Endothelial cell of umbilical vein (primary cell): Measurements from ENCODE around the gene CACNA2D3. TPM values are rescaled to one million over a fixed set of nuclear protein-coding genes. Genes with fewer than 3 reads are reported as not detected.

Experiments used
- BruUV-seq: library from RNA; stranded (reverse); fragments of 400-500 nt; replicated peaks from 2 replicates; lab custom pipeline; 2021; lab: Mats Ljungman, UMichigan
- CTCF ChIA-PET: fragments of 300-600, 350-600 bp; sonication (Branson Sonifier 250); formaldehyde crosslinking; loops from one replicate; lab custom pipeline; 2021; ENCODE audit warnings: antibody characterized with exemption, inconsistent platforms; lab: Charles Lee
- POLR2A ChIA-PET: fragments of 300-600, 350-600 bp; sonication (Branson Sonifier 250); formaldehyde crosslinking; loops from one replicate; lab custom pipeline; 2021; ENCODE audit warnings: antibody characterized with exemption, inconsistent platforms; lab: Charles Lee
- DNase-seq: peaks from one replicate; pipeline ENCODE4 v3.0.0-alpha.2; 2011; ENCODE audit warnings: low read depth, low spot score
- FAIRE-seq: peaks from 2 replicates; lab custom pipeline; 2011; peaks lifted over from hg19 to GRCh38; lab: Jason Lieb, UNC
- H2AFZ ChIP-seq: 2 replicates; pipeline ENCODE4 v1.6.0; 2012; ENCODE audit warnings: low read depth, low read length, control low read depth, inconsistent platforms
- H3K27ac ChIP-seq: 2 replicates; pipeline ENCODE4 v1.5.1; 2011; ENCODE audit warnings: low read depth, mild to moderate bottlenecking, control low read depth, low read length, moderate library complexity; ENCODE audit not compliant: insufficient read depth
- H3K27me3 ChIP-seq, 2 experiments: 2 replicates each; pipeline versions ENCODE4 v1.6.0 to v1.6.1; 2011; ENCODE audit warnings: low read length in 2 of 2, mixed read lengths in 1 of 2; ENCODE audit not compliant: control insufficient read depth in 2 of 2, insufficient read depth in 2 of 2
- H3K36me3 ChIP-seq, 2 experiments: 2 replicates in 1 of 2; 3 replicates in 1 of 2; pipeline ENCODE4 v1.5.1; 2011; ENCODE audit warnings: low read length in 2 of 2, mild to moderate bottlenecking in 1 of 2, moderate library complexity in 1 of 2; ENCODE audit not compliant: control insufficient read depth in 2 of 2, insufficient read depth in 2 of 2; ENCODE audit errors: extremely low read depth in 1 of 2
- H3K4me1 ChIP-seq: 3 replicates; pipeline ENCODE4 v1.5.1; 2011; ENCODE audit warnings: mild to moderate bottlenecking, low read length; ENCODE audit not compliant: control insufficient read depth, insufficient read depth; ENCODE audit errors: extremely low read depth
- H3K4me2 ChIP-seq: 2 replicates; pipeline ENCODE4 v1.6.1; 2011; ENCODE audit warnings: low read length, control low read depth, mixed read lengths; ENCODE audit not compliant: insufficient read depth
- H3K4me3 ChIP-seq, 3 experiments: fragments of 200-600 bp in 1 of 3; sonication (generic), shearing (Covaris generic) in 1 of 3; replicated peaks in 1 of 3; 2 replicates each; pipeline ENCODE4 v1.5.1; 2011 to 2016; ENCODE audit warnings: control low read depth in 3 of 3, low read length in 3 of 3, mild to moderate bottlenecking in 2 of 3, inconsistent platforms in 1 of 3, low read depth in 1 of 3, moderate library complexity in 1 of 3; ENCODE audit not compliant: insufficient read depth in 1 of 3
- H3K79me2 ChIP-seq: 2 replicates; pipeline ENCODE4 v1.6.0; 2012; ENCODE audit warnings: low read length, inconsistent platforms; ENCODE audit not compliant: control insufficient read depth, insufficient read depth
- H3K9ac ChIP-seq: replicated peaks from 2 replicates; pipeline ENCODE3; 2011; ENCODE audit warnings: low read length, control low read depth; ENCODE audit not compliant: insufficient read depth; ENCODE audit errors: extremely low read depth
- H3K9me1 ChIP-seq: replicated peaks from 3 replicates; pipeline ENCODE4 v1.6.0; 2011; ENCODE audit warnings: mild to moderate bottlenecking, low read length; ENCODE audit not compliant: control insufficient read depth, insufficient read depth; ENCODE audit errors: extremely low read depth
- H3K9me3 ChIP-seq: replicated peaks from 2 replicates; pipeline ENCODE4 v1.5.1; 2012; ENCODE audit warnings: low read length, inconsistent platforms; ENCODE audit not compliant: control insufficient read depth, insufficient read depth
- H4K20me1 ChIP-seq: replicated peaks from 2 replicates; pipeline ENCODE3; 2011; ENCODE audit warnings: mild to moderate bottlenecking, low read length; ENCODE audit not compliant: control insufficient read depth, insufficient read depth; ENCODE audit errors: extremely low read depth
- CTCF ChIP-seq, 2 donors: IDR thresholded peaks; 1 replicate in 1 of 2; 2 replicates in 1 of 2; pipeline ENCODE4 v1.5.1; 2011; ENCODE audit warnings: low read length in 2 of 2, mild to moderate bottlenecking in 2 of 2, moderate library complexity in 2 of 2, control low read depth in 1 of 2, inconsistent platforms in 1 of 2, low read depth in 1 of 2; ENCODE audit not compliant: insufficient read depth in 1 of 2; ENCODE audit errors: extremely low read depth in 1 of 2
- EZH2 ChIP-seq: IDR thresholded peaks from 2 replicates; pipeline ENCODE4 v1.6.1; 2012; ENCODE audit warnings: borderline replicate concordance, low read depth, mild to moderate bottlenecking, moderate library complexity, low read length, inconsistent platforms; ENCODE audit not compliant: severe bottlenecking
- FOS ChIP-seq: IDR thresholded peaks from 2 replicates; pipeline ENCODE4 v1.6.1; 2011; ENCODE audit warnings: mild to moderate bottlenecking, low read length, moderate library complexity, borderline replicate concordance; ENCODE audit not compliant: insufficient read depth
- JUN ChIP-seq: IDR thresholded peaks from 2 replicates; pipeline ENCODE4 v1.6.1; 2011; ENCODE audit warnings: borderline replicate concordance, low read depth; ENCODE audit not compliant: insufficient read length, insufficient read depth
- MAX ChIP-seq: IDR thresholded peaks from 2 replicates; pipeline ENCODE4 v1.6.1; 2011; ENCODE audit not compliant: insufficient read depth, insufficient read length
- POLR2A ChIP-seq: IDR thresholded peaks from 2 replicates; pipeline ENCODE4 v1.6.1; 2012; ENCODE audit warnings: low read depth, mild to moderate bottlenecking, control low read depth, low read length
- POLR2AphosphoS5 ChIP-seq: IDR thresholded peaks from 2 replicates; pipeline ENCODE4 v1.6.1; 2012; ENCODE audit warnings: low read depth, mild to moderate bottlenecking, control low read depth, low read length, moderate library complexity; ENCODE audit not compliant: insufficient read depth
- dilution Hi-C: fragments of 300-500 bp; cut with MboI; formaldehyde crosslinking; loops from one replicate; pipeline ENCODE4 v1.15.0; 2019; ENCODE audit warnings: low sequenced_read_pairs; ENCODE audit not compliant: extremely low pct_ligation_motif_present
- intact Hi-C: fragments of 100-400 bp; cut with micrococcal nuclease; formaldehyde crosslinking; loops from one replicate; pipeline ENCODE4 v1.10.0; 2022
- polyA plus RNA-seq, 4 experiments: library from polyadenylated mRNA; depleted of rRNA in 3 of 4; stranded (reverse) in 3 of 4; unstranded in 1 of 4; fragments of >200 nt; gene quantifications; 2 replicates each; pipeline versions ENCODE4 v1.2.1 to v1.2.3, GENCODE V29; 2011 to 2012; ENCODE audit warnings: missing spikeins in 1 of 4
- total RNA-seq: library from RNA; stranded (reverse); gene quantifications from 2 replicates; pipeline ENCODE4 v1.2.3, GENCODE V29; 2021

Gene CACNA2D3
- total and polyA plus RNA-seq, 2 donors (not counting 3 experiments of a cell fraction or from before 2014, with no cell fraction given), result not detected

GRCh38 chr3:54822206-54822605, 699.9 kb downstream of the CACNA2D3 start:
- Histone ChIP-seq H3K9me1 (no peaks in the 10 kb centered on the region), H3K27me3 (no peaks in the 10 kb centered on the region), H3K36me3 (no peaks in the 10 kb centered on the region), H4K20me1 (no peaks in the 10 kb centered on the region), H3K9me3 (peaks cover 2% of the 10 kb centered on the region), H3K4me2 (no peak overlapping the region), H3K79me2 (no peaks in the 10 kb centered on the region), H3K4me1 (no peaks in the 10 kb centered on the region), H2AFZ (no peak overlapping the region), H3K4me3 (no peak overlapping the region), H3K27ac (no peak overlapping the region), H3K9ac (no peak overlapping the region)
- POLR2A ChIA-PET, result no interaction called here
- dilution Hi-C loops, result no loop called here
- intact Hi-C loops, result no loop called here
- no TSS peak for BruUV-seq
- CTCF ChIA-PET, result no interaction called here
- no peak for DNase-seq
- no peak for TF ChIP-seq MAX
- no peak for TF ChIP-seq JUN
- FAIRE-seq, result no peak

GRCh38 chr3:54826251-54826691, 703.9 kb downstream of the CACNA2D3 start:
- BruUV-seq, result no TSS peak
- Histone ChIP-seq H3K27me3 (no peaks in the 10 kb centered on the region), H3K79me2 (no peaks in the 10 kb centered on the region), H3K4me2 (no peak overlapping the region), H3K9me3 (peaks cover 2% of the 10 kb centered on the region), H3K4me1 (no peaks in the 10 kb centered on the region), H3K4me3 (no peak overlapping the region), H3K27ac (no peak overlapping the region), H3K9ac (no peak overlapping the region), H3K9me1 (no peaks in the 10 kb centered on the region), H3K36me3 (no peaks in the 10 kb centered on the region), H2AFZ (no peak overlapping the region), H4K20me1 (no peaks in the 10 kb centered on the region)
- dilution Hi-C loops (no loop called here), intact Hi-C loops (no loop called here)
- TF ChIP-seq CTCF (IDR thresholded peaks at IDR 0.05; ENCODE audit: extremely low read depth in 1 of 2, insufficient read depth in 1 of 2, low read depth in 1 of 2, low read length in 2 of 2) (no peak), MAX (no peak), FOS (no peak), JUN (no peak), POLR2A (no peak), EZH2 (no peak), POLR2AphosphoS5 (no peak)
- ChIA-PET CTCF (no interaction called here), POLR2A (no interaction called here)
- FAIRE-seq (no peak), DNase-seq (no peak)
